Stimulated activated naive CD8-positive, alpha-beta T cell treated with anti-CD3 and anti-CD28 coated beads, Interleukin-15, Interleukin-2, amounts not matched to agents 100 U/mL and 50 U/mL, for 24 hours (primary cell): ENCODE measurements around the gene GGA2.

Experiments used
- ATAC-seq: fragments of 150-1000 bp; cut with Tn5 transposase; one replicate; pipeline ENCODE4 v1.10.0; 2021
- DNase-seq: peaks from one replicate; pipeline ENCODE4 v3.0.0; 2021

The GGA2 gene

DNA sequence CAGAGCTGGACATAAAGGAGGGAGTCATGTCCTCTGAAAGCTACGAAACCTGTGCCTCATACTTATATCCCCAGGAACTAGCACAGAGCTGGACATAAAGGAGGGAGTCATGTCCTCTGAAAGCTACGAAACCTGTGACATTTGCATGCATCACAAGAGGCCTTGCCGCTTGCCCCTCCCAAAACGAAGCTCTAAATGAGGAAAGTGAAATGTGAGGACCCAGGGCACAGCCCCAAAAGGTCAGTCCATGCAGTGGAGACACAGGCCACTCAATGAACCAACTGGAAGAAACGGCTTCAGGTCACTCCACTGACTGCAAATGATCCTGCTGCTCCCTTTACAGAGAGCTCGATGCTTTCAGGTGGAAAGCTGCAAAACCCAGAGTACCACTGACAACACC lies 95.6 kb downstream of the GGA2 start:
- DNase-seq: no peak
- no peak for ATAC-seq
